IMR-90 (cell line): Measurements from ENCODE around the gene ZNF217. TPM values are rescaled to one million over a fixed set of nuclear protein-coding genes. Genes with fewer than 3 reads are reported as not detected.

Experiments used
- ATAC-seq: fragments of 200-7000 bp; cut with Tn5 transposase; 2 replicates; pipeline ENCODE4 v1.9.1; 2020; ENCODE audit warnings: low read depth, mild to moderate bottlenecking, moderate library complexity
- BruUV-seq: library from RNA; stranded (reverse); fragments of 400-500 nt; replicated peaks from 2 replicates; lab custom pipeline; 2021; lab: Mats Ljungman, UMichigan
- CTCF ChIA-PET: fragments of 300-600 bp; formaldehyde crosslinking; extraction: SDS; loops from one replicate; lab custom pipeline; 2021; ENCODE audit warnings: antibody characterized with exemption; lab: Yijun Ruan, JAX
- POLR2A ChIA-PET: fragments of 300-600 bp; sonication (Branson Sonifier 250); formaldehyde crosslinking; loops from one replicate; lab custom pipeline; 2022; ENCODE audit warnings: antibody characterized with exemption; ENCODE audit not compliant: unreplicated experiment; lab: Charles Lee
- DNase-seq: peaks from one replicate; pipeline ENCODE4 v3.0.0; 2013
- H2AFZ ChIP-seq: replicated peaks from 2 replicates; pipeline ENCODE3; 2013; ENCODE audit warnings: low read length, mild to moderate bottlenecking; ENCODE audit not compliant: poor library complexity
- H2AK5ac ChIP-seq: 2 replicates; pipeline ENCODE4 v1.6.1; 2013; ENCODE audit warnings: low read depth, low read length, inconsistent platforms
- H2AK9ac ChIP-seq: replicated peaks from 2 replicates; pipeline ENCODE3; 2013; ENCODE audit warnings: mild to moderate bottlenecking, low read depth, low read length, moderate library complexity; ENCODE audit not compliant: poor library complexity
- H2BK120ac ChIP-seq: 2 replicates; pipeline ENCODE4 v1.6.1; 2013; ENCODE audit warnings: low read depth, low read length, inconsistent platforms
- H2BK15ac ChIP-seq: 3 replicates; pipeline ENCODE4 v1.6.1; 2013; ENCODE audit warnings: low read depth, low read length, inconsistent platforms
- H2BK20ac ChIP-seq: 2 replicates; pipeline ENCODE4 v1.6.1; 2013; ENCODE audit warnings: low read depth, mild to moderate bottlenecking, inconsistent platforms, low read length, moderate library complexity
- H2BK5ac ChIP-seq: 2 replicates; pipeline ENCODE4 v1.6.1; 2013; ENCODE audit warnings: mild to moderate bottlenecking, low read depth, low read length, inconsistent platforms; ENCODE audit not compliant: poor library complexity, severe bottlenecking
- H3K14ac ChIP-seq: replicated peaks from 2 replicates; pipeline ENCODE4 v1.6.1; 2013; ENCODE audit warnings: low read depth, low read length, inconsistent platforms
- H3K18ac ChIP-seq: 2 replicates; pipeline ENCODE4 v1.6.1; 2013; ENCODE audit warnings: low read depth, low read length, control low read depth
- H3K23ac ChIP-seq: 2 replicates; pipeline ENCODE4 v1.6.1; 2013; ENCODE audit warnings: low read depth, low read length, inconsistent platforms
- H3K27ac ChIP-seq: 2 replicates; pipeline ENCODE4 v1.5.1; 2013; ENCODE audit warnings: mild to moderate bottlenecking, control low read depth, low read length; ENCODE audit not compliant: insufficient read depth
- H3K27me3 ChIP-seq: 2 replicates; pipeline ENCODE4 v1.6.1; 2013; ENCODE audit warnings: low read length; ENCODE audit not compliant: control insufficient read depth, insufficient read depth
- H3K36me3 ChIP-seq: 2 replicates; pipeline ENCODE4 v1.6.1; 2013; ENCODE audit warnings: low read length, mixed read lengths; ENCODE audit not compliant: control insufficient read depth, insufficient read depth
- H3K4ac ChIP-seq: 2 replicates; pipeline ENCODE4 v1.6.1; 2013; ENCODE audit warnings: low read depth, low read length, inconsistent platforms
- H3K4me1 ChIP-seq: 2 replicates; pipeline ENCODE4 v1.6.1; 2013; ENCODE audit warnings: low read length, mixed read lengths; ENCODE audit not compliant: control insufficient read depth, insufficient read depth
- H3K4me2 ChIP-seq: 2 replicates; pipeline ENCODE4 v1.6.1; 2013; ENCODE audit warnings: low read depth, mild to moderate bottlenecking, control low read depth, low read length, moderate library complexity
- H3K4me3 ChIP-seq: 2 replicates; pipeline ENCODE4 v1.5.1; 2013; ENCODE audit warnings: low read depth, mild to moderate bottlenecking, control low read depth, low read length, moderate library complexity; ENCODE audit not compliant: insufficient read depth
- H3K56ac ChIP-seq: 2 replicates; pipeline ENCODE4 v1.6.1; 2013; ENCODE audit warnings: low read length, inconsistent platforms; ENCODE audit not compliant: insufficient read depth; ENCODE audit errors: extremely low read depth
- H3K79me1 ChIP-seq, 2 experiments: 2 replicates each; pipeline ENCODE4 v1.6.1; 2013; ENCODE audit warnings: low read length in 2 of 2, inconsistent platforms in 1 of 2, low read depth in 1 of 2
- H3K9ac ChIP-seq: 2 replicates; pipeline ENCODE4 v1.6.1; 2013; ENCODE audit warnings: low read depth, low read length, control low read depth
- H3K9me1 ChIP-seq: 2 replicates; pipeline ENCODE4 v1.6.1; 2013; ENCODE audit warnings: low read length, inconsistent platforms; ENCODE audit not compliant: insufficient read depth
- H3K9me3 ChIP-seq: 2 replicates; pipeline ENCODE4 v1.6.1; 2013; ENCODE audit warnings: low read length; ENCODE audit not compliant: control insufficient read depth, insufficient read depth
- H4K20me1 ChIP-seq: 2 replicates; pipeline ENCODE4 v1.6.1; 2013; ENCODE audit warnings: low read length, inconsistent platforms; ENCODE audit not compliant: insufficient read depth
- H4K5ac ChIP-seq: 2 replicates; pipeline ENCODE4 v1.6.1; 2013; ENCODE audit warnings: mild to moderate bottlenecking, low read depth, low read length, control low read depth
- H4K8ac ChIP-seq, 2 experiments: 2 replicates each; pipeline ENCODE4 v1.6.1; 2013; ENCODE audit warnings: low read depth in 2 of 2, low read length in 2 of 2, control low read depth in 1 of 2, inconsistent platforms in 1 of 2
- H4K91ac ChIP-seq: 2 replicates; pipeline ENCODE4 v1.6.1; 2013; ENCODE audit warnings: low read depth, low read length, inconsistent platforms; ENCODE audit not compliant: insufficient read depth
- CEBPB ChIP-seq: IDR thresholded peaks from 2 replicates; pipeline ENCODE4 v1.6.1; 2012; ENCODE audit warnings: low read depth, low read length, improper control_type of control experiment
- CTCF ChIP-seq: conservative IDR thresholded peaks from 2 replicates; pipeline ENCODE4 v1.5.1; 2012; ENCODE audit warnings: mild to moderate bottlenecking, low read depth, low read length, improper control_type of control experiment
- POLR2A ChIP-seq: IDR thresholded peaks from 2 replicates; pipeline ENCODE4 v1.6.1; 2012; ENCODE audit warnings: mild to moderate bottlenecking, low read depth, low read length
- RAD21 ChIP-seq: IDR thresholded peaks from 2 replicates; pipeline ENCODE4 v1.6.1; 2012; ENCODE audit warnings: low read length, improper control_type of control experiment
- USF2 ChIP-seq: fragments of 150-350 bp; IDR thresholded peaks from 2 replicates; pipeline ENCODE4 v1.6.1; 2017; ENCODE audit warnings: mild to moderate bottlenecking, antibody characterized with exemption, low read length, low read depth
- WGBS, 2 experiments: methylation state at CpG; one replicate each; pipeline versions ENCODE4 v1.1.5 to v1.1.7; 2013; ENCODE audit warnings: missing lambda C conversion rate in 2 of 2; ENCODE audit not compliant: insufficient read length in 1 of 2; ENCODE audit errors: extremely low coverage in 2 of 2; 5-methylcytosine and 5-hydroxymethylcytosine counted together
- dilution Hi-C: fragments of 300-500 bp; cut with HindIII; formaldehyde crosslinking; loops from one replicate; pipeline ENCODE4 v1.14.3; 2018; ENCODE audit warnings: low sequenced_read_pairs; ENCODE audit not compliant: unreplicated experiment
- in situ Hi-C: fragments of 300-500 bp; cut with MboI; formaldehyde crosslinking; loops from 3 replicates; pipeline ENCODE4 v1.14.3; 2019; ENCODE audit warnings: low sequenced_read_pairs, inconsistent platforms, mixed read lengths
- intact Hi-C: fragments of 100-400 bp; cut with micrococcal nuclease; formaldehyde crosslinking; loops from 2 replicates; pipeline ENCODE4 v1.10.0; 2022
- polyA plus RNA-seq, 3 experiments: library from polyadenylated mRNA; depleted of rRNA; stranded (reverse); fragments of >200 nt; gene quantifications; 2 replicates each; pipeline ENCODE4 v1.2.3, GENCODE V29; 2012; ENCODE audit warnings: low replicate concordance in 1 of 3
- total RNA-seq: library from RNA; depleted of rRNA; stranded (reverse); fragments of >200 nt; gene quantifications from 2 replicates; pipeline ENCODE4 v1.2.3, GENCODE V29; 2012
- TF ChIP-seq, protein P1 (sequence below): fragments of 150-350 bp; IDR thresholded peaks from 2 replicates; pipeline ENCODE4 v1.6.1; 2016; ENCODE audit warnings: low read depth, mild to moderate bottlenecking, low read length, moderate library complexity, borderline replicate concordance

ZNF217 gene
- total and polyA plus RNA-seq, 2 of the 4 experiments (the other 2 are of a cell fraction), result 9.1 to 27.8 TPM

GRCh38 chr20:53582251-53582570 is 11.4 kb downstream of the ZNF217 start:
- Histone ChIP-seq H3K56ac (no peak overlapping the region), H4K8ac (peak overlapping the region in 1 of 2 experiments; percentile 44; a peak in 1 of 4 replicates), H2AFZ (no peak overlapping the region), H2BK5ac (peak overlapping the region; percentile 75), H3K4ac (peak overlapping the region; percentile 61), H3K4me2 (no peak overlapping the region; the same call in 1 of the 2 replicates), H3K9ac (peak overlapping the region; percentile 27; the same call in 1 of the 2 replicates), H4K20me1 (peaks cover 51% of the 10 kb centered on the region), H4K5ac (no peak overlapping the region), H2AK5ac (peak overlapping the region; percentile 84; the same call in 1 of the 2 replicates), H2AK9ac (peak overlapping the region; percentile 3), H2BK120ac (peak overlapping the region; percentile 70; the same call in 1 of the 2 replicates), H3K14ac (peak overlapping the region; percentile 64; the same call in 1 of the 2 replicates), H2BK20ac (peak overlapping the region; percentile 74; the same call in 1 of the 2 replicates), H3K27me3 (no peaks in the 10 kb centered on the region), H3K27ac (peak overlapping the region; percentile 57; the same call in 1 of the 2 replicates), H4K91ac (peak overlapping the region; percentile 26), H3K4me1 (peaks cover 22% of the 10 kb centered on the region), H3K18ac (no peak overlapping the region), H2BK15ac (0 out of 3 replicates have a peak overlapping the region, but pooled peaks have one; percentile 10), H3K9me3 (no peaks in the 10 kb centered on the region), H3K36me3 (peaks cover 34% of the 10 kb centered on the region), H3K9me1 (peaks cover 18% of the 10 kb centered on the region), H3K79me1 (peaks cover 4 to 29% of the 10 kb centered on the region in 2 experiments; a peak in 3 of 4 replicates), H3K4me3 (no peak overlapping the region), H3K23ac (peak overlapping the region; percentile 46; the same call in 1 of the 2 replicates)
- TF ChIP-seq POLR2A (no peak), USF2 (no peak), CTCF (no peak), CEBPB (no peak), RAD21 (no peak)
- TF ChIP-seq, protein P1, sequence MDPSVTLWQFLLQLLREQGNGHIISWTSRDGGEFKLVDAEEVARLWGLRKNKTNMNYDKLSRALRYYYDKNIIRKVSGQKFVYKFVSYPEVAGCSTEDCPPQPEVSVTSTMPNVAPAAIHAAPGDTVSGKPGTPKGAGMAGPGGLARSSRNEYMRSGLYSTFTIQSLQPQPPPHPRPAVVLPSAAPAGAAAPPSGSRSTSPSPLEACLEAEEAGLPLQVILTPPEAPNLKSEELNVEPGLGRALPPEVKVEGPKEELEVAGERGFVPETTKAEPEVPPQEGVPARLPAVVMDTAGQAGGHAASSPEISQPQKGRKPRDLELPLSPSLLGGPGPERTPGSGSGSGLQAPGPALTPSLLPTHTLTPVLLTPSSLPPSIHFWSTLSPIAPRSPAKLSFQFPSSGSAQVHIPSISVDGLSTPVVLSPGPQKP, result no peak
- ATAC-seq (no peak), DNase-seq (no peak)
- ChIA-PET POLR2A (no interaction called here), CTCF (no interaction called here)
- intact Hi-C loops, result loop anchor here (2.0 kb wide), 1 partner anchor 289 kb away; no protein-coding TSS in a partner anchor
- 89% methylated on average over 3 of the region's 9 CpGs; no CpG with 5 or more reads in 1 of the 2 experiments for WGBS, 2 experiments
- dilution Hi-C loops, result no loop called here
- no TSS peak for BruUV-seq
- in situ Hi-C loops, result loop anchor here (10.0 kb wide), 1 partner anchor 173 kb away; no protein-coding TSS in a partner anchor
